SK-N-SH (cell line): ENCODE data around the gene PCED1A.

Experiments used
- CTCF ChIP-seq: fragments of 200-600 bp; sonication (generic); IDR thresholded peaks from 2 replicates; pipeline ENCODE4 v1.6.1; 2017; ENCODE audit warnings: antibody characterized with exemption, mild to moderate bottlenecking, moderate library complexity
- EP300 ChIP-seq, 2 experiments: IDR thresholded peaks; 2 replicates each; pipeline versions ENCODE4 v1.4.0 to v1.6.1; 2012; ENCODE audit warnings: borderline replicate concordance in 1 of 2, low read depth in 1 of 2, low read length in 1 of 2
- FOSL2 ChIP-seq: IDR thresholded peaks from 2 replicates; pipeline ENCODE4 v1.4.0; 2012; ENCODE audit warnings: low read depth, mild to moderate bottlenecking, moderate library complexity, borderline replicate concordance

GRCh38 chr20:2865630-2866029 lies 25.2 kb upstream of the PCED1A start:
- TF ChIP-seq FOSL2 = no peak
- no peak for TF ChIP-seq CTCF
- TF ChIP-seq EP300 (IDR thresholded peaks at IDR 0.05; ENCODE audit: borderline replicate concordance in 1 of 2, low read depth in 1 of 2, low read length in 1 of 2) = no peak
